HS-5 (cell line): ENCODE results near the gene GRID2.

Experiments used
- DNase-seq: peaks from one replicate; pipeline ENCODE4 v3.0.0-alpha.2; 2012; ENCODE audit warnings: low read depth

GRID2 gene

GRCh38 chr4:92968996-92969395, 665.2 kb downstream of the GRID2 start:
- DNase-seq = no peak

- DNase-seq = peak; percentile 85
These were observed 666.0 kb downstream of the GRID2 start for GRCh38 chr4:92969650-92970379.

- no peak for DNase-seq
These were observed 667.2 kb downstream of the GRID2 start for GRCh38 chr4:92970996-92971395.

GRCh38 chr4:92988301-92988700, 684.5 kb downstream of the GRID2 start:
- DNase-seq = no peak

GRCh38 chr4:92992758-92993157, 689.0 kb downstream of the GRID2 start:
- DNase-seq = no peak

- no peak for DNase-seq
These were observed 691.0 kb downstream of the GRID2 start for GRCh38 chr4:92994727-92995126.

- no peak for DNase-seq
These were observed 692.8 kb downstream of the GRID2 start for GRCh38 chr4:92996533-92996932.

GRCh38 chr4:93000910-93001309, 697.1 kb downstream of the GRID2 start:
- DNase-seq = no peak

GRCh38 chr4:93002240-93002639, 698.5 kb downstream of the GRID2 start:
- DNase-seq = no peak

- DNase-seq = no peak
These were observed 712.6 kb downstream of the GRID2 start for GRCh38 chr4:93016350-93016749.

- no peak for DNase-seq
These were observed 714.5 kb downstream of the GRID2 start for GRCh38 chr4:93018243-93018642.

GRCh38 chr4:93018806-93019205, 715.0 kb downstream of the GRID2 start:
- DNase-seq = no peak

- no peak for DNase-seq
These were observed 726.0 kb downstream of the GRID2 start for GRCh38 chr4:93029769-93030168.

GRCh38 chr4:93030670-93031069, 726.9 kb downstream of the GRID2 start:
- no peak for DNase-seq

- DNase-seq = no peak
These were observed 727.8 kb downstream of the GRID2 start for GRCh38 chr4:93031431-93032098.

- DNase-seq = no peak
These were observed 739.0 kb downstream of the GRID2 start for GRCh38 chr4:93042746-93043145.

- no peak for DNase-seq
These were observed 749.4 kb downstream of the GRID2 start for GRCh38 chr4:93053140-93053539.

GRCh38 chr4:93061826-93062225, 758.1 kb downstream of the GRID2 start:
- DNase-seq = no peak

GRCh38 chr4:93063325-93063724, 759.6 kb downstream of the GRID2 start:
- peak; percentile 3 for DNase-seq

GRCh38 chr4:93065790-93066189, 762.0 kb downstream of the GRID2 start:
- no peak for DNase-seq

- DNase-seq = peak; percentile 16
These were observed 763.0 kb downstream of the GRID2 start for GRCh38 chr4:93066749-93067148.

- DNase-seq = no peak
These were observed 768.5 kb downstream of the GRID2 start for GRCh38 chr4:93072292-93072691.

GRCh38 chr4:93080316-93080715, 776.5 kb downstream of the GRID2 start:
- DNase-seq = no peak
